ENCODE data around the gene SGCA.

GRCh38 chr17:50210240-50211225, 44.7 kb downstream of the SGCA start:
- TF ChIP-seq CTCF (IDR thresholded peaks at IDR 0.05), result no peak
- no peak for TF ChIP-seq POLR2A (IDR thresholded peaks at IDR 0.05)

Data from esophagus squamous epithelium (tissue), 4 donors.